ENCODE measurements around the gene TMPRSS9. TPM values are rescaled to one million over a fixed set of nuclear protein-coding genes. Genes with fewer than 3 reads are reported as not detected.
A peak's percentile ranks its signal among the peaks of the same experiment; 100 is the strongest.

TMPRSS9 gene
- polyA plus RNA-seq, 1 donor from 2014 or later, result not detected

DNA sequence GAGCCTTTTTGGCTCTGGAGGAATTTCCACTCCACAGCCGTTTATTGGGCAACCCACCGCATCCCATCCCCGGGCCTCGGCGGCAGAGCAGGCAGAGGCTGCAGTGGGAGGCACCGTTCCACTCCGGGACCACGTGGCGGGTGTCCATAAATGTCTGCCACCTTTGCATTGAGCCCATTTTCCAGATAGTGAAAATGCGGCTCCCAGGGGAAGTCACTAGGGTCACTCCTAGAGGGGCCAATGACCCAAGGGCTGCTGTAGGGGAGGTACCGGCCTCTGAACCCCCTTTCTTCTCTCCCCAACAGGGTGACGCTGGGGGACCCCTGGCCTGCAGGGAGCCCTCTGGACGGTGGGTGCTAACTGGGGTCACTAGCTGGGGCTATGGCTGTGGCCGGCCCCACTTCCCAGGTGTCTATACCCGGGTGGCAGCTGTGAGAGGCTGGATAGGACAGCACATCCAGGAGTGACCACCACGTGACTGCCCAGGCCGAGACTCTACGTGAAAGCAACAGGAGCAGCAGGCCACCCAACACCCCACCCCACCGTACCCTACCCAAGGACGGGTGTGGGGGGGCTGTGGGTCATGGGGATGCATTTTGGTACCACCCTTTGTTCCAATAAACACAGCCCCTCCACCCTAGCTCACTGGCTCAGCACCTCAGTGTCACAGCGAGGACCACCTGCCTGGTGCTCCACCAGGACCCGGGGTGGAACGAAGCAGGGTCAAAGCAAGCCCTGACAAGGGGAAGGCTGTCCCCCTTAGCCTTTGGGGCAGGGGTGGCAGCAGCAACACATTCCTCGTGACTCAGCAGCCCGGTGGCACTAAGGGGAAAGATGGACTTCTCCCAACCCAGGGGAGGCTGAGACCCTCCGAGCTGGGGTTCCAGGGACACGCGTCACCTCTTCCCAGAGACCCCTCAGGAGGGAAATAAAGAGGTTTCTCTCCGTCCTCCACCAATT is 65.8 kb downstream of the TMPRSS9 start:
- Histone ChIP-seq H3K9ac (ENCODE audit: low read length) (peak overlapping the region; percentile 94), H3K4me3 (ENCODE audit: low read length) (peak overlapping the region; percentile 100), H3K9me2 (ENCODE audit: insufficient read depth, low read length) (no peaks in the 10 kb centered on the region), H3F3A (ENCODE audit: insufficient read depth, low read length, poor library complexity, severe bottlenecking) (no peaks in the 10 kb centered on the region), H2AFZ (ENCODE audit: low read depth, low read length) (no peak overlapping the region), H3K27ac (ENCODE audit: low read length) (no peak overlapping the region), H3K36me3 (ENCODE audit: insufficient read depth, low read length) (no peaks in the 10 kb centered on the region), H3K4me2 (ENCODE audit: low read length) (peak overlapping the region; percentile 59), H3K79me2 (replicated peaks; ENCODE audit: insufficient read depth, low read length) (peaks cover 11% of the 10 kb centered on the region), H4K20me1 (ENCODE audit: insufficient read depth) (peaks cover 7% of the 10 kb centered on the region), H3K27me3 (ENCODE audit: insufficient read depth, low read depth, low read length) (no peaks in the 10 kb centered on the region), H3K9me3 (ENCODE audit: low read length) (no peaks in the 10 kb centered on the region)
- TF ChIP-seq POLR2AphosphoS5 (IDR thresholded peaks at IDR 0.05) (no peak), TAF1 (IDR thresholded peaks at IDR 0.05; ENCODE audit: low read depth) (no peak), EZH2 (IDR thresholded peaks at IDR 0.05; ENCODE audit: borderline replicate concordance, insufficient read depth, low read length, poor library complexity, severe bottlenecking) (no peak), EP300 (conservative IDR thresholded peaks at IDR 0.05; ENCODE audit: poor library complexity, severe bottlenecking) (no peak), SMC3 (conservative IDR thresholded peaks at IDR 0.05; ENCODE audit: poor library complexity) (no peak), MXI1 (conservative IDR thresholded peaks at IDR 0.05; ENCODE audit: poor library complexity, severe bottlenecking) (no peak), RAD21 (conservative IDR thresholded peaks at IDR 0.05) (no peak)
- TF ChIP-seq, protein P1, sequence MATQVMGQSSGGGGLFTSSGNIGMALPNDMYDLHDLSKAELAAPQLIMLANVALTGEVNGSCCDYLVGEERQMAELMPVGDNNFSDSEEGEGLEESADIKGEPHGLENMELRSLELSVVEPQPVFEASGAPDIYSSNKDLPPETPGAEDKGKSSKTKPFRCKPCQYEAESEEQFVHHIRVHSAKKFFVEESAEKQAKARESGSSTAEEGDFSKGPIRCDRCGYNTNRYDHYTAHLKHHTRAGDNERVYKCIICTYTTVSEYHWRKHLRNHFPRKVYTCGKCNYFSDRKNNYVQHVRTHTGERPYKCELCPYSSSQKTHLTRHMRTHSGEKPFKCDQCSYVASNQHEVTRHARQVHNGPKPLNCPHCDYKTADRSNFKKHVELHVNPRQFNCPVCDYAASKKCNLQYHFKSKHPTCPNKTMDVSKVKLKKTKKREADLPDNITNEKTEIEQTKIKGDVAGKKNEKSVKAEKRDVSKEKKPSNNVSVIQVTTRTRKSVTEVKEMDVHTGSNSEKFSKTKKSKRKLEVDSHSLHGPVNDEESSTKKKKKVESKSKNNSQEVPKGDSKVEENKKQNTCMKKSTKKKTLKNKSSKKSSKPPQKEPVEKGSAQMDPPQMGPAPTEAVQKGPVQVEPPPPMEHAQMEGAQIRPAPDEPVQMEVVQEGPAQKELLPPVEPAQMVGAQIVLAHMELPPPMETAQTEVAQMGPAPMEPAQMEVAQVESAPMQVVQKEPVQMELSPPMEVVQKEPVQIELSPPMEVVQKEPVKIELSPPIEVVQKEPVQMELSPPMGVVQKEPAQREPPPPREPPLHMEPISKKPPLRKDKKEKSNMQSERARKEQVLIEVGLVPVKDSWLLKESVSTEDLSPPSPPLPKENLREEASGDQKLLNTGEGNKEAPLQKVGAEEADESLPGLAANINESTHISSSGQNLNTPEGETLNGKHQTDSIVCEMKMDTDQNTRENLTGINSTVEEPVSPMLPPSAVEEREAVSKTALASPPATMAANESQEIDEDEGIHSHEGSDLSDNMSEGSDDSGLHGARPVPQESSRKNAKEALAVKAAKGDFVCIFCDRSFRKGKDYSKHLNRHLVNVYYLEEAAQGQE (IDR thresholded peaks at IDR 0.05; ENCODE audit: borderline replicate concordance), result no peak
- TF ChIP-seq, protein P2, sequence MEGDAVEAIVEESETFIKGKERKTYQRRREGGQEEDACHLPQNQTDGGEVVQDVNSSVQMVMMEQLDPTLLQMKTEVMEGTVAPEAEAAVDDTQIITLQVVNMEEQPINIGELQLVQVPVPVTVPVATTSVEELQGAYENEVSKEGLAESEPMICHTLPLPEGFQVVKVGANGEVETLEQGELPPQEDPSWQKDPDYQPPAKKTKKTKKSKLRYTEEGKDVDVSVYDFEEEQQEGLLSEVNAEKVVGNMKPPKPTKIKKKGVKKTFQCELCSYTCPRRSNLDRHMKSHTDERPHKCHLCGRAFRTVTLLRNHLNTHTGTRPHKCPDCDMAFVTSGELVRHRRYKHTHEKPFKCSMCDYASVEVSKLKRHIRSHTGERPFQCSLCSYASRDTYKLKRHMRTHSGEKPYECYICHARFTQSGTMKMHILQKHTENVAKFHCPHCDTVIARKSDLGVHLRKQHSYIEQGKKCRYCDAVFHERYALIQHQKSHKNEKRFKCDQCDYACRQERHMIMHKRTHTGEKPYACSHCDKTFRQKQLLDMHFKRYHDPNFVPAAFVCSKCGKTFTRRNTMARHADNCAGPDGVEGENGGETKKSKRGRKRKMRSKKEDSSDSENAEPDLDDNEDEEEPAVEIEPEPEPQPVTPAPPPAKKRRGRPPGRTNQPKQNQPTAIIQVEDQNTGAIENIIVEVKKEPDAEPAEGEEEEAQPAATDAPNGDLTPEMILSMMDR (IDR thresholded peaks at IDR 0.05; ENCODE audit: poor library complexity, severe bottlenecking), result no peak

DNA sequence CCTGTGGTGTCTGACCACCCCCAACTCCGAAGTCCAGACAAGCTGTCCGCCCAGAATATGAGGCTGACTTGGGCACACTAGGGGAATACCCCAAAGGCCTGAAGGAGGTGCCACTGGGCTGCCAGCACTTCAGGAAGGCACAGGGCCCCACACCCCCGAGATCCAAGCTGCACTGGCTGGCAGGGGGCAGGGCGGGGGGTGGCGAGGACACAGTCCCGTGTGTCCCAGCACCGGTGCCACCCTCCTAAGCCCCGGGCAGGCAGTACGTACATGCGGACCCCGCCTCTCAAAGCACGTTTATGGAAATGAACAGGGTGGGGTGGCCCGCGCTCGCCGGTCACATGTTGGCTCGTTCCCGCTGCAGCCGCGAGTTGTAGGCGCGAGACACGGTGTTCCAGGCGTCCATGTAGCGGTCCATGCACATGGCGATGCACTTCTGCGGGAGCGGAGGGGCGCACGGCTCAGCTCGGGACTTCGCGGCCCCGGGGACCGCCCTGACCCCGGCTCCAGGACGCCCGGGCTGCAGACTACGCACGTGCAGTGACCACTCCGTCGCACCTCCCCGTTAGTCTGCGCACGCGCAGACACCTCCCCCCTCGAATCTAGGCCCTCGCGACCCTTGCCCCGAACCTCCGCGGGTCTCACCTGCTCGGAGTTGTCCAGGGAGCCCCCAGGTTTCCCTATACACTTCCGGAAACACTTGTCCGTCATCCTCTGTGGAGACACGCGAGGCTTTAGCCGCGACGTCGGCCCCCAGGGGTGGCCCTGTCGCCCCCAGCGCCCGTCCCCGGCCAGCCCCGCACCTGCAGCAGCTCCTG is 66.8 kb downstream of the TMPRSS9 start:
- Histone ChIP-seq H3K9me3 (ENCODE audit: low read length) (no peaks in the 10 kb centered on the region), H3K79me2 (replicated peaks; ENCODE audit: insufficient read depth, low read length) (peaks cover 11% of the 10 kb centered on the region), H3K4me2 (ENCODE audit: low read length) (peak overlapping the region; percentile 59), H3K9ac (ENCODE audit: low read length) (peak overlapping the region; percentile 94), H2AFZ (ENCODE audit: low read depth, low read length) (peak overlapping the region; percentile 63), H3K4me3 (ENCODE audit: low read length) (peak overlapping the region; percentile 100), H3F3A (ENCODE audit: insufficient read depth, low read length, poor library complexity, severe bottlenecking) (no peaks in the 10 kb centered on the region), H3K27me3 (ENCODE audit: insufficient read depth, low read depth, low read length) (no peaks in the 10 kb centered on the region), H3K36me3 (ENCODE audit: insufficient read depth, low read length) (no peaks in the 10 kb centered on the region), H3K27ac (ENCODE audit: low read length) (peak overlapping the region; percentile 93), H4K20me1 (ENCODE audit: insufficient read depth) (peaks cover 7% of the 10 kb centered on the region), H3K9me2 (ENCODE audit: insufficient read depth, low read length) (no peaks in the 10 kb centered on the region)
- TF ChIP-seq, protein P1 (IDR thresholded peaks at IDR 0.05; ENCODE audit: borderline replicate concordance), result no peak
- no peak for TF ChIP-seq EP300 (conservative IDR thresholded peaks at IDR 0.05; ENCODE audit: poor library complexity, severe bottlenecking)
- TF ChIP-seq, protein P2 (IDR thresholded peaks at IDR 0.05; ENCODE audit: poor library complexity, severe bottlenecking), result no peak
- TF ChIP-seq RAD21 (conservative IDR thresholded peaks at IDR 0.05), result no peak
- TF ChIP-seq POLR2AphosphoS5 (IDR thresholded peaks at IDR 0.05), result no peak
- no peak for TF ChIP-seq MXI1 (conservative IDR thresholded peaks at IDR 0.05; ENCODE audit: poor library complexity, severe bottlenecking)
- no peak for TF ChIP-seq TAF1 (IDR thresholded peaks at IDR 0.05; ENCODE audit: low read depth)
- TF ChIP-seq EZH2 (IDR thresholded peaks at IDR 0.05; ENCODE audit: borderline replicate concordance, insufficient read depth, low read length, poor library complexity, severe bottlenecking), result no peak
- no peak for TF ChIP-seq SMC3 (conservative IDR thresholded peaks at IDR 0.05; ENCODE audit: poor library complexity)

Measured in neural cell (in vitro differentiated cells).